Measurements from ENCODE around the gene BAX. TPM values are rescaled to one million over a fixed set of nuclear protein-coding genes. Genes with fewer than 3 reads are reported as not detected.
A peak's percentile ranks its signal among the peaks of the same experiment; 100 is the strongest.

Gene BAX
- total and polyA plus RNA-seq, 2 of the 13 experiments (the other 11 are each of a cell fraction or from before 2014, with no cell fraction given), result 139 to 176 TPM

- TF ChIP-seq ZNF687 (CRISPR knock-in tag; IDR thresholded peaks at IDR 0.05) (peak; percentile 48; the same call in 1 of the 2 replicates), HNRNPLL (IDR thresholded peaks at IDR 0.05; ENCODE audit: low read depth, low read length, poor library complexity, severe bottlenecking) (no peak), U2AF2 (IDR thresholded peaks at IDR 0.05; ENCODE audit: low read depth, low read length) (no peak), ZBTB8A (CRISPR knock-in tag; IDR thresholded peaks at IDR 0.05; ENCODE audit: borderline replicate concordance, low read depth) (no peak), HNRNPK (IDR thresholded peaks at IDR 0.05; ENCODE audit: low read depth, low read length, poor library complexity, severe bottlenecking) (no peak), MAFF (IDR thresholded peaks at IDR 0.05; ENCODE audit: low read depth, low read length) (peak; percentile 98), TARDBP (CRISPR knock-in tag; IDR thresholded peaks at IDR 0.05) (peak; percentile 43; the same call in 1 of the 2 replicates), ZNF282 (IDR thresholded peaks at IDR 0.05; ENCODE audit: partially characterized antibody) (no peak), ZNF260 (CRISPR knock-in tag; IDR thresholded peaks at IDR 0.05; ENCODE audit: borderline replicate concordance, low read depth) (no peak), MTF1 (CRISPR knock-in tag; IDR thresholded peaks at IDR 0.05) (peak; percentile 30; the same call in 1 of the 2 replicates), NR2F2 (IDR thresholded peaks at IDR 0.05; ENCODE audit: borderline replicate concordance, low read depth) (no peak; the same call in 1 of the 2 replicates), MYC (CRISPR knock-in tag; IDR thresholded peaks at IDR 0.05; ENCODE audit: borderline replicate concordance) (no peak; the same call in 1 of the 2 replicates), TERF1 (CRISPR knock-in tag; IDR thresholded peaks at IDR 0.05) (peak; percentile 67; the same call in 1 of the 2 replicates), ZNF768 (CRISPR knock-in tag; IDR thresholded peaks at IDR 0.05) (no peak; the same call in 1 of the 2 replicates), ZSCAN22 (CRISPR knock-in tag; IDR thresholded peaks at IDR 0.05) (no peak), ERF (CRISPR knock-in tag; IDR thresholded peaks at IDR 0.05) (peak; percentile 12; the same call in 1 of the 2 replicates)
- TF ChIP-seq, protein P1, sequence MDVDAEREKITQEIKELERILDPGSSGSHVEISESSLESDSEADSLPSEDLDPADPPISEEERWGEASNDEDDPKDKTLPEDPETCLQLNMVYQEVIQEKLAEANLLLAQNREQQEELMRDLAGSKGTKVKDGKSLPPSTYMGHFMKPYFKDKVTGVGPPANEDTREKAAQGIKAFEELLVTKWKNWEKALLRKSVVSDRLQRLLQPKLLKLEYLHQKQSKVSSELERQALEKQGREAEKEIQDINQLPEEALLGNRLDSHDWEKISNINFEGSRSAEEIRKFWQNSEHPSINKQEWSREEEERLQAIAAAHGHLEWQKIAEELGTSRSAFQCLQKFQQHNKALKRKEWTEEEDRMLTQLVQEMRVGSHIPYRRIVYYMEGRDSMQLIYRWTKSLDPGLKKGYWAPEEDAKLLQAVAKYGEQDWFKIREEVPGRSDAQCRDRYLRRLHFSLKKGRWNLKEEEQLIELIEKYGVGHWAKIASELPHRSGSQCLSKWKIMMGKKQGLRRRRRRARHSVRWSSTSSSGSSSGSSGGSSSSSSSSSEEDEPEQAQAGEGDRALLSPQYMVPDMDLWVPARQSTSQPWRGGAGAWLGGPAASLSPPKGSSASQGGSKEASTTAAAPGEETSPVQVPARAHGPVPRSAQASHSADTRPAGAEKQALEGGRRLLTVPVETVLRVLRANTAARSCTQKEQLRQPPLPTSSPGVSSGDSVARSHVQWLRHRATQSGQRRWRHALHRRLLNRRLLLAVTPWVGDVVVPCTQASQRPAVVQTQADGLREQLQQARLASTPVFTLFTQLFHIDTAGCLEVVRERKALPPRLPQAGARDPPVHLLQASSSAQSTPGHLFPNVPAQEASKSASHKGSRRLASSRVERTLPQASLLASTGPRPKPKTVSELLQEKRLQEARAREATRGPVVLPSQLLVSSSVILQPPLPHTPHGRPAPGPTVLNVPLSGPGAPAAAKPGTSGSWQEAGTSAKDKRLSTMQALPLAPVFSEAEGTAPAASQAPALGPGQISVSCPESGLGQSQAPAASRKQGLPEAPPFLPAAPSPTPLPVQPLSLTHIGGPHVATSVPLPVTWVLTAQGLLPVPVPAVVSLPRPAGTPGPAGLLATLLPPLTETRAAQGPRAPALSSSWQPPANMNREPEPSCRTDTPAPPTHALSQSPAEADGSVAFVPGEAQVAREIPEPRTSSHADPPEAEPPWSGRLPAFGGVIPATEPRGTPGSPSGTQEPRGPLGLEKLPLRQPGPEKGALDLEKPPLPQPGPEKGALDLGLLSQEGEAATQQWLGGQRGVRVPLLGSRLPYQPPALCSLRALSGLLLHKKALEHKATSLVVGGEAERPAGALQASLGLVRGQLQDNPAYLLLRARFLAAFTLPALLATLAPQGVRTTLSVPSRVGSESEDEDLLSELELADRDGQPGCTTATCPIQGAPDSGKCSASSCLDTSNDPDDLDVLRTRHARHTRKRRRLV (CRISPR knock-in tag; IDR thresholded peaks at IDR 0.05), result no peak
Measured at GRCh38 chr19:48967346-48968178, 12.9 kb downstream of the BAX start (continued).
